Skeletal muscle tissue (tissue), 4 donors: Measurements from ENCODE around the gene LINC00305. TPM values are rescaled to one million over a fixed set of nuclear protein-coding genes. Genes with fewer than 3 reads are reported as not detected.

Experiments
- H3K27ac ChIP-seq: one replicate; pipeline ENCODE4 v1.7.0; 2013; ENCODE audit warnings: mild to moderate bottlenecking, low read depth, low read length, inconsistent platforms
- H3K27me3 ChIP-seq, 3 donors: one replicate each; pipeline ENCODE4 v1.7.0; 2013; ENCODE audit warnings: low read length in 3 of 3; ENCODE audit not compliant: control insufficient read depth in 3 of 3, insufficient read depth in 3 of 3
- H3K36me3 ChIP-seq, 3 donors: one replicate each; pipeline ENCODE4 v1.7.0; 2013; ENCODE audit warnings: low read length in 3 of 3; ENCODE audit not compliant: control insufficient read depth in 3 of 3, insufficient read depth in 3 of 3
- H3K4me1 ChIP-seq, 3 donors: one replicate each; pipeline ENCODE4 v1.7.0; 2013; ENCODE audit warnings: low read length in 3 of 3, mild to moderate bottlenecking in 3 of 3; ENCODE audit not compliant: control insufficient read depth in 3 of 3, insufficient read depth in 3 of 3
- H3K4me3 ChIP-seq, 3 donors: one replicate each; pipeline ENCODE4 v1.7.0; 2013; ENCODE audit warnings: low read length in 3 of 3
- H3K9ac ChIP-seq, 3 donors: one replicate each; pipeline ENCODE4 v1.7.0; 2013; ENCODE audit warnings: low read length in 3 of 3, mild to moderate bottlenecking in 3 of 3, moderate library complexity in 2 of 3, low read depth in 1 of 3
- H3K9me3 ChIP-seq, 3 donors: one replicate each; pipeline ENCODE4 v1.7.0; 2013; ENCODE audit warnings: low read length in 3 of 3; ENCODE audit not compliant: control insufficient read depth in 3 of 3
- total RNA-seq: library from RNA; depleted of rRNA; stranded (reverse); fragments of >200 nt; gene quantifications from one replicate; pipeline ENCODE4 v1.2.3, GENCODE V29; 2014
- donor health status: Osteomylitis.

LINC00305 gene
- total RNA-seq, 1 donor from 2014 or later, result not detected

DNA sequence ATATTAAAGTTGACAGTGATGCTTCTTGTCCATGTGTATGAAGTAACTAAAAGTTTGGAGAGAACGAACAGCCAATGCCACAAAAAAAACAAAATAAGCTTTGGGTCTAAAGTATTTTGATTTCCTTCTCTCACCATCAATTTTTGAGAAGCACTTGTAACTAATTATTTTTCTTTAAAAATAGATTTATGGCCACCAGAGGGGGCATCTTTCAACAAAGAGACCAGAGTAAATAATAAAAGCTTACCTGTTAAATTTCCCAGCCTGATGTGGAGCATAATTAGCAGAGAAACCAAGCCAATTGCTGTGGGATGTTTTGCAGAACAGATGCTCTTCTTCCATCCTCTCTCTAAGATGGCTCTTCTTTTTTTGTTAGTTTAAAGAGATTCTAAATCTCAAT lies 29.0 kb downstream of the LINC00305 start:
- H3K4me1 ChIP-seq, result no peaks in the 10 kb centered on the region

GRCh38 chr18:64118406-64118805 lies 30.5 kb downstream of the LINC00305 start:
- Histone ChIP-seq H3K4me3 (no peak overlapping the region), H3K9ac (no peak overlapping the region), H3K27ac (no peak overlapping the region), H3K27me3 (no peaks in the 10 kb centered on the region), H3K4me1 (no peaks in the 10 kb centered on the region), H3K9me3 (no peaks in the 10 kb centered on the region), H3K36me3 (no peaks in the 10 kb centered on the region)

More for the DNA sequence above, 29.0 kb downstream of the LINC00305 start:
- Histone ChIP-seq H3K4me3 (no peak overlapping the region), H3K9me3 (no peaks in the 10 kb centered on the region), H3K27ac (no peak overlapping the region), H3K27me3 (no peaks in the 10 kb centered on the region), H3K36me3 (no peaks in the 10 kb centered on the region), H3K9ac (no peak overlapping the region)

DNA sequence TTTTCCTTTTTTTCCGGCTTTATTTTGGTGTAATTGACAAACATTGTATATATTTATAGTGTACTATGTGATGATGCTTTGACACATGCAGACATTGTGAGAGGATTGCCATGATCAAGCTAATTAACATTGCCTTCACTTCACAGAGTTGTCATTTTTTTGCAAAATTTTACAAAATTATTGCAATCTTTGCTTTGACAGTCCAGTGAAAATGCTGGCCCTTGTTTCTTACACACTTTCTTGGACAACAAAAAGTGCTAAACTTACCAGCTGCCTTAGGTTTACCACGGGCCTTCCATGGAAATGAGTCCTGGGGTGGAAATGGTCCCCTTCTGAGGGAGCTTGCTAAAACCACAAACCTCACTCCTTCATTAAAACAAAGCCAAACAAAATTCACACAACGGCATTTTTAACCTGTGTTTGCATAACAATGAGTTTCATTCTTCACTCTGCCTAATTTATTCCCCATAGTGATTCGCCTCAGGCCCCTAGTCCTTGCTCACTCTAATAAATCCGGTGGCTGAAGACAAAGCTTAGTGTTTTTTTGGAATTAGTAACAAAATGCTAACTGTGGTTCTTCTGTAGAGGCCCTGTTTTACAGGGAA lies 32.2 kb downstream of the LINC00305 start:
- Histone ChIP-seq H3K27me3 (no peaks in the 10 kb centered on the region), H3K27ac (no peak overlapping the region), H3K36me3 (no peaks in the 10 kb centered on the region), H3K4me3 (no peak overlapping the region), H3K9me3 (no peaks in the 10 kb centered on the region), H3K4me1 (no peaks in the 10 kb centered on the region), H3K9ac (no peak overlapping the region)

- Histone ChIP-seq H3K4me1 (no peaks in the 10 kb centered on the region), H3K9me3 (no peaks in the 10 kb centered on the region), H3K27me3 (no peaks in the 10 kb centered on the region), H3K36me3 (no peaks in the 10 kb centered on the region), H3K4me3 (no peak overlapping the region), H3K27ac (no peak overlapping the region), H3K9ac (no peak overlapping the region)
Observed at GRCh38 chr18:64115881-64116280, 33.0 kb downstream of the LINC00305 start.

GRCh38 chr18:64111950-64112349 lies 36.9 kb downstream of the LINC00305 start:
- H3K36me3 ChIP-seq, result no peaks in the 10 kb centered on the region
- no peak overlapping the region for H3K27ac ChIP-seq

DNA sequence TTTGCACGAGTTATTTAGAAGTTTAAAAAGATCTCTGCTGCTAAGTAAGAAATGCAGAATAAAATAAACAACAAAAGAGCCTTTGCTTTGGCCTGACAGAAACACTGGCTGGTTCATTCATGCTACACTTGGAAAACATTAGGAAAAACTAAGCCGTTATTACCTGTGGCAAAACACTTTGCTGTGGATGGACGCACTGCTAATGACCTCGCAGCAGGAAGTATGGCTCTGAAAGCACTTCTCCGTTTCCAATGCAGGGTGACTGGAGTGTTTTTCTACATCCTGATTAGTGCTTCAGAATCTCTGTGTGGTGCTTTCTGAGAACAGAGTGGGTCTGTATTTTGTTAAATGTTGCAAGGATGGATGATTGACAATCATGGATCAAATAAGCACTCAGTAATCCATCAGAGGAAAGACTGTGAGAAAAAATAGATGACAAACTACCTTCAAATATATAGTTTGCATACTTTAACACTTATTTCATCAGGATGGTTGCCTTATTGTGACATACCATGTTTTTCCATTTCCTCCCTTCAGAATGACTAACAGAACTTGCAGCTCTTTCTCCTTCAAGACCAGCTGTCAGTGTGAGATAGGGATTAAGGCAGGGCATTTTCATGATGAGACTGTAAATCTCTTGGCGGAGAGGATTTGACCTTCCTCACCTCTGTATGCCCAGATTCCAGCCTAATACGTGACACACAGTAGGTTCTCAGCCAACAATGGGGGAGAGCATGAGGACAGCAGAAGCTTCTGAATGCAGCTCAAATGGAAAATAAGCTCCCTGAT lies 38.0 kb downstream of the LINC00305 start:
- Histone ChIP-seq H3K4me1 (no peaks in the 10 kb centered on the region), H3K9me3 (no peaks in the 10 kb centered on the region), H3K27ac (no peak overlapping the region), H3K9ac (no peak overlapping the region), H3K4me3 (no peak overlapping the region), H3K36me3 (no peaks in the 10 kb centered on the region), H3K27me3 (no peaks in the 10 kb centered on the region)

More at GRCh38 chr18:64111950-64112349, 36.9 kb downstream of the LINC00305 start:
- H3K4me1 ChIP-seq, result no peaks in the 10 kb centered on the region
- no peaks in the 10 kb centered on the region for H3K27me3 ChIP-seq
- H3K4me3 ChIP-seq, result no peak overlapping the region
- no peak overlapping the region for H3K9ac ChIP-seq
- no peaks in the 10 kb centered on the region for H3K9me3 ChIP-seq

GRCh38 chr18:64103986-64104385 lies 44.9 kb downstream of the LINC00305 start:
- H3K27me3 ChIP-seq, result no peaks in the 10 kb centered on the region
- no peak overlapping the region for H3K4me3 ChIP-seq
- no peaks in the 10 kb centered on the region for H3K36me3 ChIP-seq
- no peak overlapping the region for H3K9ac ChIP-seq
- H3K27ac ChIP-seq, result no peak overlapping the region
- H3K4me1 ChIP-seq, result no peaks in the 10 kb centered on the region
- H3K9me3 ChIP-seq, result no peaks in the 10 kb centered on the region

- H3K27ac ChIP-seq, result no peak overlapping the region
- H3K9me3 ChIP-seq, result no peaks in the 10 kb centered on the region
- H3K4me1 ChIP-seq, result no peaks in the 10 kb centered on the region
- H3K9ac ChIP-seq, result no peak overlapping the region
- no peaks in the 10 kb centered on the region for H3K27me3 ChIP-seq
- H3K36me3 ChIP-seq, result no peaks in the 10 kb centered on the region
- no peak overlapping the region for H3K4me3 ChIP-seq
Observed at GRCh38 chr18:64100116-64100922, 48.6 kb downstream of the LINC00305 start.

DNA sequence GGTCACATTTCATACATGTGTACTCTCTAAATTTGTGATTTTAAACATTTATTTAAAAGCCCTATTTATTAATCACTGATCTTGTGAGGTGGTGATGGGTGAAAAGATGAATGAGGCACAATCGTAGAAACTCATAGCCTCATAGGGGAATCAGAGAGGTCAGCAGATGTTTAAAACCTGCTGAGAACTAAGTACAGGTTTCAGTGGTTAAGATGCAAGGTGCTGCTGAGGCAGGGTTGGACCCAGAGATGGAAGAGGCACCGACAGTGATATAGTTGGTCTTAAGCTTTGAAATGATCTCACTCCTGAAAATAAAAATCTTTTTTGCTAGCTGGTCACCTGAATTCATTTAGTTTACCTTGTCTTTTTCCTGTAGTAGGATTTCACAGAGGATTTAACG lies 49.6 kb downstream of the LINC00305 start:
- no peaks in the 10 kb centered on the region for H3K27me3 ChIP-seq
- H3K36me3 ChIP-seq, result no peaks in the 10 kb centered on the region
- no peak overlapping the region for H3K9ac ChIP-seq
- H3K4me1 ChIP-seq, result no peaks in the 10 kb centered on the region
- H3K4me3 ChIP-seq, result no peak overlapping the region
- H3K27ac ChIP-seq, result no peak overlapping the region
- H3K9me3 ChIP-seq, result no peaks in the 10 kb centered on the region

DNA sequence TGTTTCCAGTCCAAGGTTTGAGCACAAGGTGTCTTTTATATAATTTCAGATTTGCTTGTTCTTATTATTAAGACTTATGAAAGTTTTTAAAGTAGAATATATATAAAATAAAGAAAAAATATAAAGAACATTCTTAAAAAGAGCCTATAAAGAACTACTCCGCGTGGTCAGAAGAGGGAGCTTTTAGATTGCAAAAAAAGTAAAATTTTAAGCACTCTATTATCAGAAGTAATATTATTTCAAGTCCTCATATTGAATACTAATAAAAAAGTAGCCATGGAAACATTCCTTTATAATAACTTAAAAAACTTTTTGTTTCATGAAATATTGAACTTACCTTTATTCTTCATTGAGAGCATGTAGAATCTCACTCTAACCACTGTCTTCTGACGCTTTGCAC lies 51.4 kb downstream of the LINC00305 start:
- Histone ChIP-seq H3K4me3 (no peak overlapping the region), H3K27ac (no peak overlapping the region), H3K9ac (no peak overlapping the region), H3K9me3 (no peaks in the 10 kb centered on the region), H3K27me3 (no peaks in the 10 kb centered on the region), H3K36me3 (no peaks in the 10 kb centered on the region), H3K4me1 (no peaks in the 10 kb centered on the region)
